ENCODE results near the gene CR1.
"Not testable (repeated sequence)": the region's sequence is repeated elsewhere in the genome, so short reads cannot be mapped to it uniquely, and the experiment has no call there.

CR1 gene

DNA sequence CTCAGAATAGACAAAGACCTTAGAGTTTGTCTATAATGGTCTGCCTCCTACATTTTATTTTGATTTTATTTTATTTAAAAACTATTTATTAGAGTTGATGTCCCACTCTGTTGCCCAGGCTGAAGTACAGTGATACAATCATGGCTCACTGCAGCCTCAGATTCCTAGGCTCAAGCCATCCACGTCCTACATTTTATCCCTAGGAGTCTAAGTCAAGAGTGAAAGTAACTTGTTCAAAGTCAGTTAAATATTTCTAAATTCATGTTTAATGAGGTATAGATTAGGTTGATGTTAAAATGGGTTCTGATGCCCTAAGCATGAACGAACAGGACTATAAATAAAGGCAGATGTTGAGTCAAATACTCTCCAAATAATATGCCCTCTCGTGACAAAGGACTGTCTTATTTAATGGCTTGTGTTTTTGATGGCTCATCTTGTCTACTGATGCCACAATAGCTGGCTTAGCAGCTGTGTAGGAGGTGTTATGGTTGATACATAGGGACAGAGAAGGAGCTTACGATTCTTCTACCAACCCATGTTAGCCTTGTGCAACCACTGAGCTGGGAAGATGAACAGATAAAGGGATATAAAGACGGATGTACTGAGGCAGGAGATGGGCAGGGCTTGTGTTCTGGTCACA is 83.0 kb downstream of the CR1 start:
- no peaks in the 10 kb centered on the region for H3K4me1 Mint-ChIP-seq
- TF ChIP-seq, protein P1, sequence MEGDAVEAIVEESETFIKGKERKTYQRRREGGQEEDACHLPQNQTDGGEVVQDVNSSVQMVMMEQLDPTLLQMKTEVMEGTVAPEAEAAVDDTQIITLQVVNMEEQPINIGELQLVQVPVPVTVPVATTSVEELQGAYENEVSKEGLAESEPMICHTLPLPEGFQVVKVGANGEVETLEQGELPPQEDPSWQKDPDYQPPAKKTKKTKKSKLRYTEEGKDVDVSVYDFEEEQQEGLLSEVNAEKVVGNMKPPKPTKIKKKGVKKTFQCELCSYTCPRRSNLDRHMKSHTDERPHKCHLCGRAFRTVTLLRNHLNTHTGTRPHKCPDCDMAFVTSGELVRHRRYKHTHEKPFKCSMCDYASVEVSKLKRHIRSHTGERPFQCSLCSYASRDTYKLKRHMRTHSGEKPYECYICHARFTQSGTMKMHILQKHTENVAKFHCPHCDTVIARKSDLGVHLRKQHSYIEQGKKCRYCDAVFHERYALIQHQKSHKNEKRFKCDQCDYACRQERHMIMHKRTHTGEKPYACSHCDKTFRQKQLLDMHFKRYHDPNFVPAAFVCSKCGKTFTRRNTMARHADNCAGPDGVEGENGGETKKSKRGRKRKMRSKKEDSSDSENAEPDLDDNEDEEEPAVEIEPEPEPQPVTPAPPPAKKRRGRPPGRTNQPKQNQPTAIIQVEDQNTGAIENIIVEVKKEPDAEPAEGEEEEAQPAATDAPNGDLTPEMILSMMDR (IDR thresholded peaks at IDR 0.05; ENCODE audit: unreplicated experiment in 3 of 3) = no peak
- peaks cover under 1% of the 10 kb centered on the region for H3K27me3 Mint-ChIP-seq (ENCODE audit: low read depth)
- H3K36me3 Mint-ChIP-seq (ENCODE audit: low read depth) = no peaks in the 10 kb centered on the region
- H3K9me3 Mint-ChIP-seq = no peaks in the 10 kb centered on the region
- no peak overlapping the region for H3K4me3 Mint-ChIP-seq
- no peak overlapping the region for H3K27ac Mint-ChIP-seq

DNA sequence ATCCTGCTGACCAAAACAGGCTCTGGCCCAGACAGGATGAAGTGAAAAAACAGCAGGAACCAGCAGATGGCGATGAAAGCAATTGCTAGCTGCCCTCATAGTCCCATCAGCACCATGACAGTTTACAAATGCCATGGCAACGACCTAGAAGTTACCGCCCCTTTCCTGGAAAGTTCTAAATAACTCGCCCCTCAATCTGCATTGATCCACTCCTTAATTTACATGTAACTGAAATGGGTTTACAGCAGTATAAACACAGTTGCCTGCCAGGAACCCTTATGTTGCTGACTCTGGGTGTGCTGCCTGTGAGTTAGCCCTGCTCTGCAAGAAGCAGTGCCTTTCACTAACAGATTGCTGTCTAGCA is 83.5 kb downstream of the CR1 start:
- TF ChIP-seq, protein P1 (IDR thresholded peaks at IDR 0.05; ENCODE audit: unreplicated experiment in 3 of 3) = peak; percentile 28 to 41 (median 29)
- H3K4me1 Mint-ChIP-seq = no peaks in the 10 kb centered on the region
- no peak overlapping the region for H3K4me3 Mint-ChIP-seq

DNA sequence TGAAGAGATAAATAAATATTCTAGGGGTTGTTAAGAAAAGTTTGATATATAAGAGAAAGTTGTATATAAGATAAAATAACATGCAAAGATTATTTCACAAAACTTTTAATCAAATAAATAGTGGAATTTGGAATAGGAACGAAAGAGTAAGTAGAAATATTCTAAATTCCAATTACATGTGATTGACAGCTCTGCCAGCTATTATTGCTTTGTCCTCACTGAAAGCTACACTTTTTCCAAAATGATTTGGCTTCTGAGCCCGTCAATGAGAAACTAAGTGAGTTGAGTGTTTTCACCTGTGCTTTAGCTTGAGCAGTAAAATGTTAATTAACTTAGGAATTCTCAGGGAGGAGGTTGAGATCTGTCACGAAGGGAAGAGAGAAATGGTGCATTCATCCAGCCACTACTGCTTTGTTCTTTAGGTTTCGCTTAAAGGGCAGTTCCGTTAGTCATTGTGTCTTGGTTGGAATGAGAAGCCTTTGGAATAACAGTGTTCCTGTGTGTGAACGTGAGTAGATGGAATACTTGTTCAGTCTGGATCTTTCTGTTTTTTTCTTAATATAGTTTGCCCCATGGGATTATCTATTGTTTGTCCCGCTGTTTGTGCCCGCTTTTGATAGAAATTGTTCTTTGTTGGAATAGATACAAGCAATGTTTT is 85.7 kb downstream of the CR1 start:
- H3K4me3 Mint-ChIP-seq = no peak overlapping the region
- peak overlapping the region in 1 of 3 experiments; percentile 43 for H3K27ac Mint-ChIP-seq
- H3K4me1 Mint-ChIP-seq = no peaks in the 10 kb centered on the region
- TF ChIP-seq, protein P1 (IDR thresholded peaks at IDR 0.05; ENCODE audit: unreplicated experiment in 3 of 3) = no peak
- no peaks in the 10 kb centered on the region for H3K9me3 Mint-ChIP-seq
- H3K27me3 Mint-ChIP-seq (ENCODE audit: low read depth) = no peaks in the 10 kb centered on the region
- H3K36me3 Mint-ChIP-seq (ENCODE audit: low read depth) = no peaks in the 10 kb centered on the region

More for the DNA sequence above, 83.5 kb downstream of the CR1 start:
- no peak overlapping the region for H3K27ac Mint-ChIP-seq
- H3K36me3 Mint-ChIP-seq (ENCODE audit: low read depth) = no peaks in the 10 kb centered on the region
- no peaks in the 10 kb centered on the region for H3K9me3 Mint-ChIP-seq
- H3K27me3 Mint-ChIP-seq (ENCODE audit: low read depth) = no peaks in the 10 kb centered on the region

DNA sequence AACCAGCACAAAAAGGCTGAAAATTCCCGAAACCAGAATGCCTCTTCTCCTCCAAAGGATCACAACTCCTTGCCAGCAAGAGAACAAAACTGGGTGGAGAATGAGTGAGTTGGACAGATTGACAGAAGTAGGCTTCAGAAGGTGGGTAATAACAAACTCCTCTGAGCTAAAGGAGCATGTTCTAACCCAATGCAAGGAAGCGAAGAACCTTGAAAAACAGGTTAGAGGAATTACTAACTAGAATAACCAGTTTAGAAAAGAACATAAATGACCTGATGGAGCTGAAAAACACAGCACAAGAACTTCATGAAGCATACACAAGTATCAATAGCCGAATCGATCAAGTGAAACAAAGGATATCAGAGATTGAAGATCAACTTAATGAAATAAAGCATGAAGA is 93.5 kb downstream of the CR1 start:
- H3K9me3 Mint-ChIP-seq = peaks cover 11% of the 10 kb centered on the region
- not testable (repeated sequence) for H3K27me3 Mint-ChIP-seq (ENCODE audit: low read depth); H3K36me3 Mint-ChIP-seq (ENCODE audit: low read depth); H3K4me3 Mint-ChIP-seq; H3K4me1 Mint-ChIP-seq
- peak overlapping the region in 1 of 3 experiments; percentile 10 for H3K27ac Mint-ChIP-seq

DNA sequence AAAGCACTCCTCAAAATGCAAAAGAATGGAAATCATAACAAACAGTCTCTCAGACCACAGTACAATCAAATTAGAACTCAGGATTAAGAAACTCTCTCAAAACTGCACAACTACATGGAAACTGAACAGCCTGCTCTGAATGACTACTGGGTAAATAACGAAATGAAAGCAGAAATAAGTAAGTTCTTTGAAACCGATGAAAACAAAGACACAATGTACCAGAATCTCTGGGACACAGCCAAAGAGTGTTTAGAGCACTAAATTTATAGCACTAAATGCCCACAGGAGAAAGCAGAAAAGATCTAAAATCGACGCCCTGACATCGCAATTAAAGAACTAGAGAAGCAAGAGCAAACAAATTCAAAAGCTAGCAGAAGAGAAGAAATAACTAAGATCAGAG is 95.2 kb downstream of the CR1 start:
- H3K36me3 Mint-ChIP-seq (ENCODE audit: low read depth); H3K4me1 Mint-ChIP-seq; H3K4me3 Mint-ChIP-seq; H3K27ac Mint-ChIP-seq; H3K27me3 Mint-ChIP-seq (ENCODE audit: low read depth): not testable (repeated sequence)
- H3K9me3 Mint-ChIP-seq = peaks cover 11% of the 10 kb centered on the region

DNA sequence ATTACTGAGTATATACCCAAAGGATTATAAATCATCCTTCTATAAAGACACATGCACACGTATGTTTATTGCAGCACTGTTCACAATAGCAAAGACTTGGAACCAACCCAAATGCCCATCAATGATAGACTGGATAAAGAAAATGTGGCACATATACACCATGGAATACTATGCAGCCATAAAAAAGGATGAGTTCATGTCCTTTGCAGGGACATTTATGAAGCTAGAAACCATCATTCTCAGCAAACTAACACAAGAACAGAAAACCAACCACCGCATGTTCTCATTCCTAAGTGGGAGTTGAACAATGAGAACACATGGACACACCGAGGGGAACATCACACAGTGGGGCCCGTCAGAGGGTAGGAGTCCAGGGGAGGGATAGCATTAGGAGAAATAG is 98.1 kb downstream of the CR1 start:
- not testable (repeated sequence) for H3K4me1 Mint-ChIP-seq; H3K36me3 Mint-ChIP-seq (ENCODE audit: low read depth); H3K27ac Mint-ChIP-seq; H3K27me3 Mint-ChIP-seq (ENCODE audit: low read depth); H3K4me3 Mint-ChIP-seq; H3K9me3 Mint-ChIP-seq

DNA sequence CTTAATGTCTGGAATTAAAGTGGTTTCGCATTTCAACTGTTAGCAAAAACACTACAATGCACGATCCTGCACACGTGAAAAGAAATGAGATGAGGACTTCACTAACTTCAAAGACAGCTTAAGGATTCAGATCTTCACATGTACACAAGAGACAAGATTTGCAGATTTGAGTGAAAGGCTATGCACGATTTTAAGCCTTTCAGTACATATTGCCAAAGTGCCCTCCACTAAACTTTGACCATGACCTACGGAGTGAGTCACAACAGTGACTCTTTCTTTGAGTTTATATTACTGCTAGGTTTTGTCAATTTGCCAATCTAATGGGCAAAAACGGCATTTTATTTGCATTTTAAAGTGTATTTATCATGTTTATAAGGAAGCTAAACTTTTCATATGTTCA is 107.8 kb downstream of the CR1 start:
- TF ChIP-seq, protein P1 (IDR thresholded peaks at IDR 0.05; ENCODE audit: unreplicated experiment in 3 of 3) = no peak
- no peak overlapping the region for H3K4me3 Mint-ChIP-seq
- H3K9me3 Mint-ChIP-seq = no peaks in the 10 kb centered on the region
- no peak overlapping the region for H3K27ac Mint-ChIP-seq
- no peaks in the 10 kb centered on the region for H3K27me3 Mint-ChIP-seq (ENCODE audit: low read depth)
- H3K4me1 Mint-ChIP-seq = no peaks in the 10 kb centered on the region
- no peaks in the 10 kb centered on the region for H3K36me3 Mint-ChIP-seq (ENCODE audit: low read depth)

All from nephron (organoid).